ENCODE measurements around the gene HIP1R.

- no peak for TF ChIP-seq CTCF (IDR thresholded peaks at IDR 0.05; ENCODE audit: low read depth, low read length)
- no peak for TF ChIP-seq POLR2A (IDR thresholded peaks at IDR 0.05; ENCODE audit: extremely low read depth, insufficient read length)
- no peak for TF ChIP-seq MAX (IDR thresholded peaks at IDR 0.05; ENCODE audit: low read depth, low read length)
- TF ChIP-seq MYC (IDR thresholded peaks at IDR 0.05; ENCODE audit: low read depth, low read length): no peak
These were observed 41.5 kb downstream of the HIP1R start for GRCh38 chr12:122876731-122877130.
